K562 (cell line): ENCODE data around the gene MEAK7.

Source experiments
- BHLHE40 ChIP-seq: IDR thresholded peaks from 2 replicates; pipeline ENCODE4 v1.6.1; 2011; ENCODE audit warnings: low read length, improper control_type of control experiment
- CBFA2T2 ChIP-seq: fragments of 450-650 bp; conservative IDR thresholded peaks from 2 replicates; pipeline ENCODE4 v1.6.1; 2017; ENCODE audit warnings: mild to moderate bottlenecking
- EZH2 ChIP-seq: IDR thresholded peaks from 2 replicates; pipeline ENCODE4 v1.6.1; 2012; ENCODE audit warnings: low read depth, mild to moderate bottlenecking, inconsistent platforms, low read length, borderline replicate concordance
- GABPA ChIP-seq: fragments of 200-800 bp; sonication (Bioruptor generic); conservative IDR thresholded peaks from 2 replicates; pipeline ENCODE4 v1.6.1; 2016; ENCODE audit warnings: low read depth, missing genetic modification characterization, missing compliant biosample characterization
- GTF2A2 ChIP-seq: IDR thresholded peaks from 2 replicates; pipeline ENCODE4 v1.6.1; 2016; ENCODE audit warnings: mild to moderate bottlenecking, missing genetic modification characterization, missing compliant biosample characterization
- NFXL1 ChIP-seq: fragments of 450-650 bp; formaldehyde crosslinking; IDR thresholded peaks from 2 replicates; pipeline ENCODE4 v1.4.0; 2021; ENCODE audit warnings: mild to moderate bottlenecking
- PCBP2 ChIP-seq: fragments of 200-400 bp; formaldehyde crosslinking; IDR thresholded peaks from 2 replicates; pipeline ENCODE4 v1.6.1; 2018; ENCODE audit warnings: low read length, low read depth, mild to moderate bottlenecking, moderate library complexity; ENCODE audit not compliant: poor library complexity, severe bottlenecking
- POLR2A ChIP-seq: fragments of 450-650 bp; conservative IDR thresholded peaks from 2 replicates; pipeline ENCODE4 v1.6.1; 2016
- TARDBP ChIP-seq: fragments of 450-650 bp; IDR thresholded peaks from 2 replicates; pipeline ENCODE4 v1.6.1; 2016
- THAP12 ChIP-seq: fragments of 250-450 bp; sonication (Bioruptor Pico); IDR thresholded peaks from 2 replicates; pipeline ENCODE4 v1.9.0; 2021; ENCODE audit warnings: mild to moderate bottlenecking, inconsistent platforms
- ZNF174 ChIP-seq: fragments of 250-450 bp; sonication (Bioruptor Pico); IDR thresholded peaks from 2 replicates; pipeline ENCODE4 v1.4.0; 2020; ENCODE audit warnings: mild to moderate bottlenecking

- TF ChIP-seq TARDBP (no peak), BHLHE40 (no peak), THAP12 (no peak), GABPA (tag) (no peak), GTF2A2 (tag) (no peak), PCBP2 (no peak), CBFA2T2 (no peak), ZNF174 (CRISPR knock-in tag) (no peak), EZH2 (no peak), NFXL1 (CRISPR knock-in tag) (no peak), POLR2A (no peak)
Observed at GRCh38 chr16:84475643-84476240, 28.7 kb downstream of the MEAK7 start.
